Fibroblast of gingiva (primary cell): ENCODE data around the gene CDK3.
A peak's percentile ranks its signal among the peaks of the same experiment; 100 is the strongest.

ENCODE experiments used
- DNase-seq: peaks from one replicate; pipeline ENCODE4 v3.0.0-alpha.2; 2011; ENCODE audit warnings: low read depth

CDK3 gene

GRCh38 chr17:76014100-76014924, 13.7 kb downstream of the CDK3 start:
- peak; percentile 41 for DNase-seq

- no peak for DNase-seq
Measured at GRCh38 chr17:76014925-76015261, 14.2 kb downstream of the CDK3 start.

GRCh38 chr17:76017481-76018339, 17.1 kb downstream of the CDK3 start:
- DNase-seq = no peak

GRCh38 chr17:76018340-76018680, 17.7 kb downstream of the CDK3 start:
- DNase-seq = no peak

GRCh38 chr17:76018801-76019200, 18.1 kb downstream of the CDK3 start:
- no peak for DNase-seq

- DNase-seq = no peak
Measured at GRCh38 chr17:76019833-76020467, 19.3 kb downstream of the CDK3 start.

- no peak for DNase-seq
Measured at GRCh38 chr17:76022285-76022684, 21.6 kb downstream of the CDK3 start.

GRCh38 chr17:76022973-76023899, 22.6 kb downstream of the CDK3 start:
- no peak for DNase-seq

GRCh38 chr17:76023900-76024237, 23.2 kb downstream of the CDK3 start:
- no peak for DNase-seq

GRCh38 chr17:76024353-76024752, 23.7 kb downstream of the CDK3 start:
- DNase-seq = no peak

GRCh38 chr17:76025294-76025693, 24.6 kb downstream of the CDK3 start:
- DNase-seq = no peak

- no peak for DNase-seq
Measured at GRCh38 chr17:76026714-76027158, 26.1 kb downstream of the CDK3 start.

- no peak for DNase-seq
Measured at GRCh38 chr17:76027159-76027839, 26.6 kb downstream of the CDK3 start, which contains the start of gene EVPL. Gene EVPL (minus strand): TSS chr17:76027306. CDS start chr17:76027198, 108 bp downstream.

GRCh38 chr17:76032073-76032779, 31.6 kb downstream of the CDK3 start:
- DNase-seq = no peak

GRCh38 chr17:76032780-76033108, 32.1 kb downstream of the CDK3 start:
- no peak for DNase-seq

GRCh38 chr17:76033139-76033538, 32.5 kb downstream of the CDK3 start:
- no peak for DNase-seq

- DNase-seq = no peak
Measured at GRCh38 chr17:76034428-76035350, 34.0 kb downstream of the CDK3 start.

- DNase-seq = no peak
Measured at GRCh38 chr17:76036497-76037261, 36.0 kb downstream of the CDK3 start.

GRCh38 chr17:76038050-76038449, 37.4 kb downstream of the CDK3 start:
- no peak for DNase-seq
